GM23338 (cell line): ENCODE data around the gene IKZF1. TPM values are rescaled to one million over a fixed set of nuclear protein-coding genes. Genes with fewer than 3 reads are reported as not detected.

Experiments
- ATAC-seq: fragments of 200-7000 bp; cut with Tn5 transposase; 3 replicates; pipeline ENCODE4 v1.9.1; 2020
- DNase-seq: peaks from one replicate; pipeline ENCODE4 v3.0.0-alpha.2; 2015; ENCODE audit warnings: low spot score
- H2AFZ ChIP-seq: fragments of 200-600 bp; sonication (generic); 2 replicates; pipeline ENCODE4 v1.8.0; 2016; ENCODE audit warnings: antibody characterized with exemption, mild to moderate bottlenecking, moderate library complexity
- H3F3A ChIP-seq: fragments of 200-600 bp; sonication (generic); replicated peaks from 2 replicates; pipeline ENCODE4 v1.8.0; 2017; ENCODE audit warnings: antibody characterized with exemption, mixed run types, low read depth
- H3K27ac ChIP-seq: fragments of 200-600 bp; sonication (generic); 2 replicates; pipeline ENCODE4 v1.6.1; 2016; ENCODE audit warnings: low read depth
- H3K27me3 ChIP-seq: fragments of 200-600 bp; sonication (generic); 2 replicates; pipeline ENCODE4 v1.8.0; 2016; ENCODE audit warnings: mild to moderate bottlenecking, mixed run types, moderate library complexity; ENCODE audit not compliant: insufficient read depth
- H3K36me3 ChIP-seq: fragments of 200-600 bp; sonication (generic); 2 replicates; pipeline ENCODE4 v1.8.0; 2016; ENCODE audit warnings: mild to moderate bottlenecking; ENCODE audit not compliant: insufficient read depth
- H3K4me1 ChIP-seq: fragments of 200-600 bp; sonication (generic); 2 replicates; pipeline ENCODE4 v1.8.0; 2016; ENCODE audit warnings: mild to moderate bottlenecking, moderate library complexity; ENCODE audit not compliant: insufficient read depth
- H3K4me2 ChIP-seq: fragments of 200-600 bp; sonication (generic); 2 replicates; pipeline ENCODE4 v1.7.1; 2017; ENCODE audit warnings: mixed run types
- H3K4me3 ChIP-seq: fragments of 200-600 bp; sonication (generic); 2 replicates; pipeline ENCODE4 v1.6.1; 2016; ENCODE audit warnings: mixed run types
- H3K79me2 ChIP-seq: fragments of 200-600 bp; sonication (generic); replicated peaks from 2 replicates; pipeline ENCODE4 v1.8.0; 2017; ENCODE audit warnings: mild to moderate bottlenecking; ENCODE audit not compliant: insufficient read depth
- H3K9me2 ChIP-seq: fragments of 200-600 bp; sonication (generic); 2 replicates; pipeline ENCODE4 v1.8.0; 2017; ENCODE audit not compliant: insufficient read depth
- H4K20me1 ChIP-seq: fragments of 200-600 bp; sonication (generic); replicated peaks from 2 replicates; pipeline ENCODE4 v1.8.0; 2017; ENCODE audit warnings: mild to moderate bottlenecking; ENCODE audit not compliant: insufficient read depth
- H3K27ac Mint-ChIP-seq: 2 replicates; pipeline ENCODE4 v1.8.0; 2020; ENCODE audit warnings: inconsistent platforms, mild to moderate bottlenecking, moderate library complexity, mixed read lengths
- H3K27me3 Mint-ChIP-seq: 3 replicates; pipeline ENCODE4 v1.8.0; 2022; ENCODE audit warnings: low read depth, mild to moderate bottlenecking, moderate library complexity, mixed read lengths, inconsistent platforms; ENCODE audit not compliant: insufficient read depth, poor library complexity
- H3K36me3 Mint-ChIP-seq: 3 replicates; pipeline ENCODE4 v1.8.0; 2021; ENCODE audit warnings: low read depth, mild to moderate bottlenecking, inconsistent platforms, moderate library complexity, mixed read lengths
- H3K4me1 Mint-ChIP-seq: 3 replicates; pipeline ENCODE4 v1.8.0; 2020; ENCODE audit warnings: mild to moderate bottlenecking, inconsistent platforms, mixed read lengths
- H3K4me3 Mint-ChIP-seq: 3 replicates; pipeline ENCODE4 v1.8.0; 2021; ENCODE audit warnings: moderate library complexity, mild to moderate bottlenecking, inconsistent platforms, mixed read lengths
- H3K9me3 Mint-ChIP-seq: 3 replicates; pipeline ENCODE4 v1.8.0; 2020; ENCODE audit warnings: moderate library complexity, mild to moderate bottlenecking, inconsistent platforms, mixed read lengths
- CREB1 ChIP-seq: fragments of 250-450 bp; sonication (Bioruptor Pico); IDR thresholded peaks from 2 replicates; pipeline ENCODE4 v1.5.0; 2020; ENCODE audit warnings: low read depth, mild to moderate bottlenecking, moderate library complexity
- EZH2 ChIP-seq: fragments of 200-600 bp; sonication (generic); IDR thresholded peaks from one replicate; pipeline ENCODE4 v1.8.0; 2017; ENCODE audit warnings: antibody characterized with exemption, mild to moderate bottlenecking, low read depth; ENCODE audit not compliant: unreplicated experiment
- EZH2phosphoT487 ChIP-seq: fragments of 200-600 bp; sonication (generic); IDR thresholded peaks from one replicate; pipeline ENCODE4 v1.8.1; 2018; ENCODE audit warnings: antibody characterized with exemption; ENCODE audit not compliant: unreplicated experiment
- JUNB ChIP-seq: IDR thresholded peaks from one replicate; pipeline ENCODE4 v1.6.1; 2016; ENCODE audit warnings: antibody characterized with exemption; ENCODE audit not compliant: unreplicated experiment
- NANOG ChIP-seq: IDR thresholded peaks from 2 replicates; pipeline ENCODE4 v1.6.1; 2016; ENCODE audit warnings: antibody characterized with exemption, borderline replicate concordance
- POLR2AphosphoS5 ChIP-seq: IDR thresholded peaks from 2 replicates; pipeline ENCODE4 v1.6.1; 2016; ENCODE audit warnings: antibody characterized with exemption, low read depth
- STAT1 ChIP-seq: IDR thresholded peaks from one replicate; pipeline ENCODE4 v1.6.1; 2016; ENCODE audit warnings: antibody characterized with exemption; ENCODE audit not compliant: unreplicated experiment
- ZNF114 ChIP-seq: fragments of 250-450 bp; sonication (Bioruptor Pico); IDR thresholded peaks from 2 replicates; pipeline ENCODE4 v1.5.0; 2020; ENCODE audit warnings: mild to moderate bottlenecking, moderate library complexity
- ZNF331 ChIP-seq: fragments of 250-450 bp; sonication (Bioruptor Pico); IDR thresholded peaks from 2 replicates; pipeline ENCODE4 v1.5.0; 2020; ENCODE audit warnings: low read depth, mild to moderate bottlenecking, moderate library complexity
- polyA plus RNA-seq: library from polyadenylated mRNA; unstranded; fragments of >200 nt; fragmentation: Nextera tagmentation; extraction: Ambion mirVana; gene quantifications from 2 replicates; pipeline ENCODE4 v1.2.1, GENCODE V29; 2016
- total RNA-seq: library from RNA; depleted of rRNA; stranded (reverse); fragments of >200 nt; shearing (Covaris generic); gene quantifications from 2 replicates; pipeline ENCODE4 v1.2.3, GENCODE V29; 2014
- TF ChIP-seq, protein P1 (sequence below): IDR thresholded peaks from 2 replicates; pipeline ENCODE4 v1.6.1; 2016; ENCODE audit warnings: antibody characterized with exemption
- TF ChIP-seq, protein P2 (sequence below), 2 experiments: fragments of 200-600 bp in 1 of 2; sonication (generic) in 1 of 2; conservative IDR thresholded peaks; 2 replicates each; pipeline versions ENCODE4 v1.5.1 to v1.6.1; 2016 to 2017; ENCODE audit warnings: antibody characterized with exemption in 2 of 2, low read depth in 2 of 2, mild to moderate bottlenecking in 2 of 2, moderate library complexity in 1 of 2
- TF ChIP-seq, protein P3 (sequence below): IDR thresholded peaks from one replicate; pipeline ENCODE4 v1.6.1; 2018; ENCODE audit warnings: antibody characterized with exemption; ENCODE audit not compliant: unreplicated experiment

Gene IKZF1
- total and polyA plus RNA-seq, 2 experiments from 2014 or later, result 0.57 to 1.8 TPM

DNA sequence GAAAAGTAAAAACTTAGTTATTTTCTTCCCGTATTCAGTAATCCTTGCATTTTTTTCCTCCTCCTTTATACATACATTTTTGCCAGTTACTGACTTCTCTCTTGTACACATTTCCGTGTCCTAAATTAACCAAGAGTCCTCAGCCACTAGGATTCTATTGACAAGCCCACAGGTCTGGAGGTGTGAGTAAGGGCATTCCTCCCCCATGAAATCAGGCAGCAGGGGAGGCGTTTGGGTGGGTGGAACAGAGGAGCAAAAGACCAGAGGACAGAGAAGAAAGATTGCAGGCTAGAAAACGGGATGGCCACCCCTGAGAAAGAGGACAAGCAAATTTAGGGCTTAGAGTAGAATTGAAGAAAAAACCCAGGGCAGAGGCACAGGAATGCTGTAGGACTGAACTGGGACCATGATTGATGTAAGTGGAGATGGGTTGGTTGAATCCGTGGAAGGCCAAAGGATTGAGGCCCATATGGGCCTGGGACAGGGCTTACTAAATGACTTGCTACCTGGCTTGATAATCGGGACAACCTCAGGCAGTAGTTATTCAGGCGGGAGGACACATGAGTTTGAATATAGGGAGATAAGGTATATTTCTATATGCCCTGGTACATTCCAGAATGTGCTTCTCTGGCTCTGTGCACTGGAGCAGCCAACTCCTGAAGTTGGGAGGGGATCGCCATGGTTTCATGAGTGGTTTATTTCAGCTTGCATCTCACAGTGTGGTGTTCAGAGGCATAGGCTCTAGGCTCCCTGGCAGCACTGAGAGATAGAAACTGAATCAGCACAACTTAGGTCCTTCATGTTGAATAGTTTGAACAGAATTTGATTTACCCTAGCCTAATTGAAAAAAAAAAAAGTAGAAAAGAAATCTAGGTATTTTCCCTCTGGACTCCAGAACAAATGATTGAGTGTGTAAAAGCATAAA is 28.0 kb downstream of the IKZF1 start (continued):
- TF ChIP-seq, protein P1, sequence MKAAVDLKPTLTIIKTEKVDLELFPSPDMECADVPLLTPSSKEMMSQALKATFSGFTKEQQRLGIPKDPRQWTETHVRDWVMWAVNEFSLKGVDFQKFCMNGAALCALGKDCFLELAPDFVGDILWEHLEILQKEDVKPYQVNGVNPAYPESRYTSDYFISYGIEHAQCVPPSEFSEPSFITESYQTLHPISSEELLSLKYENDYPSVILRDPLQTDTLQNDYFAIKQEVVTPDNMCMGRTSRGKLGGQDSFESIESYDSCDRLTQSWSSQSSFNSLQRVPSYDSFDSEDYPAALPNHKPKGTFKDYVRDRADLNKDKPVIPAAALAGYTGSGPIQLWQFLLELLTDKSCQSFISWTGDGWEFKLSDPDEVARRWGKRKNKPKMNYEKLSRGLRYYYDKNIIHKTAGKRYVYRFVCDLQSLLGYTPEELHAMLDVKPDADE, result no peak
- TF ChIP-seq EZH2 (no peak), JUNB (no peak), STAT1 (no peak), ZNF114 (CRISPR knock-in tag) (no peak)
- TF ChIP-seq, protein P2, sequence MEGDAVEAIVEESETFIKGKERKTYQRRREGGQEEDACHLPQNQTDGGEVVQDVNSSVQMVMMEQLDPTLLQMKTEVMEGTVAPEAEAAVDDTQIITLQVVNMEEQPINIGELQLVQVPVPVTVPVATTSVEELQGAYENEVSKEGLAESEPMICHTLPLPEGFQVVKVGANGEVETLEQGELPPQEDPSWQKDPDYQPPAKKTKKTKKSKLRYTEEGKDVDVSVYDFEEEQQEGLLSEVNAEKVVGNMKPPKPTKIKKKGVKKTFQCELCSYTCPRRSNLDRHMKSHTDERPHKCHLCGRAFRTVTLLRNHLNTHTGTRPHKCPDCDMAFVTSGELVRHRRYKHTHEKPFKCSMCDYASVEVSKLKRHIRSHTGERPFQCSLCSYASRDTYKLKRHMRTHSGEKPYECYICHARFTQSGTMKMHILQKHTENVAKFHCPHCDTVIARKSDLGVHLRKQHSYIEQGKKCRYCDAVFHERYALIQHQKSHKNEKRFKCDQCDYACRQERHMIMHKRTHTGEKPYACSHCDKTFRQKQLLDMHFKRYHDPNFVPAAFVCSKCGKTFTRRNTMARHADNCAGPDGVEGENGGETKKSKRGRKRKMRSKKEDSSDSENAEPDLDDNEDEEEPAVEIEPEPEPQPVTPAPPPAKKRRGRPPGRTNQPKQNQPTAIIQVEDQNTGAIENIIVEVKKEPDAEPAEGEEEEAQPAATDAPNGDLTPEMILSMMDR (conservative IDR thresholded peaks at IDR 0.05; ENCODE audit: low read depth in 2 of 2), result no peak

DNA sequence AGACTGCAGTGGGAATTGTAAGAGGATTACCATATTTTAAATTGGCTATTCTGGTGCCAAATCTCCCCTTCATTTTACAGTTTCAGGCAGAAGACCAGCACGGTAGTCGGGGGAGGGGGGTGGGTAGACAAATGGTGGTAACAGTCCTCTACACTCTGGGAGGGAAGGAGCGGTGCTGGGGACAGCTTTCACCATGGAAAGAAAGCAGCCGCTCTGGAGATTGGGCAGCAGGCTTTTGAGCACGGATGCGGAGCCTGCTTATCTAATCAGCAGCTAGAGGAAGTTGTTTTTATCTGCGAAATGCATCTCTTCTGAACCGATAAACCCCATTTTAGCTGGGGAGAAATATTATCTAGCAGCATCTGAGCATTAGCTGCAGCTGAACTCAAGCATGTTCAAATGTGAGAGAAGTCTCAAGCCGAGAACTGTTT is 28.7 kb downstream of the IKZF1 start:
- Histone ChIP-seq H3K4me2 (no peak overlapping the region), H3K27me3 (no peaks in the 10 kb centered on the region), H3K27ac (no peak overlapping the region), H3F3A (no peaks in the 10 kb centered on the region), H3K4me1 (0 out of 2 replicates have a peak, but pooled peaks cover 5% of the 10 kb centered on the region), H2AFZ (0 out of 2 replicates have a peak overlapping the region, but pooled peaks have one; percentile 1), H3K79me2 (no peaks in the 10 kb centered on the region), H3K9me2 (no peaks in the 10 kb centered on the region), H4K20me1 (no peaks in the 10 kb centered on the region), H3K36me3 (no peaks in the 10 kb centered on the region), H3K4me3 (no peak overlapping the region)
- Mint-ChIP-seq H3K27ac (no peak overlapping the region), H3K4me1 (peaks cover 11% of the 10 kb centered on the region), H3K36me3 (no peaks in the 10 kb centered on the region), H3K27me3 (peaks cover 2% of the 10 kb centered on the region), H3K4me3 (no peak overlapping the region), H3K9me3 (no peaks in the 10 kb centered on the region)
- DNase-seq, result peak; percentile 27
- peak; percentile 36; the same call in 1 of the 3 replicates for ATAC-seq
- TF ChIP-seq NANOG (no peak), STAT1 (no peak), EZH2phosphoT487 (no peak), JUNB (no peak), EZH2 (no peak), POLR2AphosphoS5 (no peak), ZNF114 (CRISPR knock-in tag) (no peak), CREB1 (no peak), ZNF331 (no peak)
- TF ChIP-seq, protein P2 (conservative IDR thresholded peaks at IDR 0.05; ENCODE audit: low read depth in 2 of 2), result no peak
- TF ChIP-seq, protein P3, sequence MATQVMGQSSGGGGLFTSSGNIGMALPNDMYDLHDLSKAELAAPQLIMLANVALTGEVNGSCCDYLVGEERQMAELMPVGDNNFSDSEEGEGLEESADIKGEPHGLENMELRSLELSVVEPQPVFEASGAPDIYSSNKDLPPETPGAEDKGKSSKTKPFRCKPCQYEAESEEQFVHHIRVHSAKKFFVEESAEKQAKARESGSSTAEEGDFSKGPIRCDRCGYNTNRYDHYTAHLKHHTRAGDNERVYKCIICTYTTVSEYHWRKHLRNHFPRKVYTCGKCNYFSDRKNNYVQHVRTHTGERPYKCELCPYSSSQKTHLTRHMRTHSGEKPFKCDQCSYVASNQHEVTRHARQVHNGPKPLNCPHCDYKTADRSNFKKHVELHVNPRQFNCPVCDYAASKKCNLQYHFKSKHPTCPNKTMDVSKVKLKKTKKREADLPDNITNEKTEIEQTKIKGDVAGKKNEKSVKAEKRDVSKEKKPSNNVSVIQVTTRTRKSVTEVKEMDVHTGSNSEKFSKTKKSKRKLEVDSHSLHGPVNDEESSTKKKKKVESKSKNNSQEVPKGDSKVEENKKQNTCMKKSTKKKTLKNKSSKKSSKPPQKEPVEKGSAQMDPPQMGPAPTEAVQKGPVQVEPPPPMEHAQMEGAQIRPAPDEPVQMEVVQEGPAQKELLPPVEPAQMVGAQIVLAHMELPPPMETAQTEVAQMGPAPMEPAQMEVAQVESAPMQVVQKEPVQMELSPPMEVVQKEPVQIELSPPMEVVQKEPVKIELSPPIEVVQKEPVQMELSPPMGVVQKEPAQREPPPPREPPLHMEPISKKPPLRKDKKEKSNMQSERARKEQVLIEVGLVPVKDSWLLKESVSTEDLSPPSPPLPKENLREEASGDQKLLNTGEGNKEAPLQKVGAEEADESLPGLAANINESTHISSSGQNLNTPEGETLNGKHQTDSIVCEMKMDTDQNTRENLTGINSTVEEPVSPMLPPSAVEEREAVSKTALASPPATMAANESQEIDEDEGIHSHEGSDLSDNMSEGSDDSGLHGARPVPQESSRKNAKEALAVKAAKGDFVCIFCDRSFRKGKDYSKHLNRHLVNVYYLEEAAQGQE, result no peak
